IMR-90 (cell line): ENCODE measurements around the gene LYPD8.

Experiments
- BHLHE40 ChIP-seq: fragments of 150-350 bp; IDR thresholded peaks from 2 replicates; pipeline ENCODE4 v1.6.1; 2016; ENCODE audit warnings: mild to moderate bottlenecking, low read depth, low read length
- CEBPB ChIP-seq: IDR thresholded peaks from 2 replicates; pipeline ENCODE4 v1.6.1; 2012; ENCODE audit warnings: low read depth, low read length, improper control_type of control experiment
- CHD1 ChIP-seq: IDR thresholded peaks from 2 replicates; pipeline ENCODE4 v1.6.1; 2012; ENCODE audit warnings: low read depth, low read length, improper control_type of control experiment
- MAFK ChIP-seq: IDR thresholded peaks from 2 replicates; pipeline ENCODE4 v1.6.1; 2012; ENCODE audit warnings: low read depth, low read length, improper control_type of control experiment
- NFE2L2 ChIP-seq: fragments of 150-350 bp; IDR thresholded peaks from 2 replicates; pipeline ENCODE4 v1.6.1; 2016; ENCODE audit warnings: low read depth, mild to moderate bottlenecking, low read length
- POLR2A ChIP-seq: IDR thresholded peaks from 2 replicates; pipeline ENCODE4 v1.6.1; 2012; ENCODE audit warnings: mild to moderate bottlenecking, low read depth, low read length
- RAD21 ChIP-seq: IDR thresholded peaks from 2 replicates; pipeline ENCODE4 v1.6.1; 2012; ENCODE audit warnings: low read length, improper control_type of control experiment
- RFX5 ChIP-seq: IDR thresholded peaks from 2 replicates; pipeline ENCODE4 v1.8.0; 2012; ENCODE audit warnings: low read depth, mild to moderate bottlenecking, low read length, moderate library complexity
- SMC3 ChIP-seq: fragments of 150-350 bp; IDR thresholded peaks from 2 replicates; pipeline ENCODE4 v1.6.1; 2016; ENCODE audit warnings: low read depth, mild to moderate bottlenecking, antibody characterized with exemption, low read length, moderate library complexity
- TF ChIP-seq, protein P1 (sequence below): conservative IDR thresholded peaks from 2 replicates; pipeline ENCODE4 v1.5.1; 2012; ENCODE audit warnings: mild to moderate bottlenecking, low read depth, low read length, improper control_type of control experiment
- TF ChIP-seq, protein P2 (sequence below): fragments of 150-350 bp; IDR thresholded peaks from 2 replicates; pipeline ENCODE4 v1.6.1; 2017; ENCODE audit warnings: mild to moderate bottlenecking, antibody characterized with exemption, low read length, low read depth
- TF ChIP-seq, protein P3 (sequence below): fragments of 150-350 bp; IDR thresholded peaks from 2 replicates; pipeline ENCODE4 v1.6.1; 2016; ENCODE audit warnings: low read depth, mild to moderate bottlenecking, low read length, moderate library complexity, borderline replicate concordance

DNA sequence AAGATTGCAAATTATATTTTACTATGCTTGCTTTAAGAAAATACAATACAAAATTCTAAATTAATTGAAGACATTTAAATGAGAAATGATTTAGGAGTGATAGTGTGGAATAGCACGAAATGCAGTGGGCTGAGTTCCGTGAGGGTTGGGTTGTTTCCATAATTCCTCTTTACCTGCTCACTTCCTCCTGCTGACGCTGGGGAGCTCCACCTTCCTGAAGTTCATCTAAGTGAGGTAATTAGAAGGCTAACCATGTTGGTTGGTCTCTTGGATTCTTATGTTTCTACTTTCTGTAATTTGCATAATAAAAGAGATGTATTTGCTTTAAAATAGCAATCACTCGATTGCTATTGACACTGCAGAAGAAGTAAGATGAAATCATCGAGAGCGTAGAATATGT, 57.7 kb downstream of the LYPD8 start:
- TF ChIP-seq, protein P1, sequence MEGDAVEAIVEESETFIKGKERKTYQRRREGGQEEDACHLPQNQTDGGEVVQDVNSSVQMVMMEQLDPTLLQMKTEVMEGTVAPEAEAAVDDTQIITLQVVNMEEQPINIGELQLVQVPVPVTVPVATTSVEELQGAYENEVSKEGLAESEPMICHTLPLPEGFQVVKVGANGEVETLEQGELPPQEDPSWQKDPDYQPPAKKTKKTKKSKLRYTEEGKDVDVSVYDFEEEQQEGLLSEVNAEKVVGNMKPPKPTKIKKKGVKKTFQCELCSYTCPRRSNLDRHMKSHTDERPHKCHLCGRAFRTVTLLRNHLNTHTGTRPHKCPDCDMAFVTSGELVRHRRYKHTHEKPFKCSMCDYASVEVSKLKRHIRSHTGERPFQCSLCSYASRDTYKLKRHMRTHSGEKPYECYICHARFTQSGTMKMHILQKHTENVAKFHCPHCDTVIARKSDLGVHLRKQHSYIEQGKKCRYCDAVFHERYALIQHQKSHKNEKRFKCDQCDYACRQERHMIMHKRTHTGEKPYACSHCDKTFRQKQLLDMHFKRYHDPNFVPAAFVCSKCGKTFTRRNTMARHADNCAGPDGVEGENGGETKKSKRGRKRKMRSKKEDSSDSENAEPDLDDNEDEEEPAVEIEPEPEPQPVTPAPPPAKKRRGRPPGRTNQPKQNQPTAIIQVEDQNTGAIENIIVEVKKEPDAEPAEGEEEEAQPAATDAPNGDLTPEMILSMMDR, result no peak
- TF ChIP-seq CHD1 (no peak), SMC3 (no peak), POLR2A (no peak), BHLHE40 (no peak), NFE2L2 (no peak), CEBPB (no peak), RAD21 (no peak), MAFK (no peak), RFX5 (no peak)
- TF ChIP-seq, protein P2, sequence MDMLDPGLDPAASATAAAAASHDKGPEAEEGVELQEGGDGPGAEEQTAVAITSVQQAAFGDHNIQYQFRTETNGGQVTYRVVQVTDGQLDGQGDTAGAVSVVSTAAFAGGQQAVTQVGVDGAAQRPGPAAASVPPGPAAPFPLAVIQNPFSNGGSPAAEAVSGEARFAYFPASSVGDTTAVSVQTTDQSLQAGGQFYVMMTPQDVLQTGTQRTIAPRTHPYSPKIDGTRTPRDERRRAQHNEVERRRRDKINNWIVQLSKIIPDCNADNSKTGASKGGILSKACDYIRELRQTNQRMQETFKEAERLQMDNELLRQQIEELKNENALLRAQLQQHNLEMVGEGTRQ, result no peak
- TF ChIP-seq, protein P3, sequence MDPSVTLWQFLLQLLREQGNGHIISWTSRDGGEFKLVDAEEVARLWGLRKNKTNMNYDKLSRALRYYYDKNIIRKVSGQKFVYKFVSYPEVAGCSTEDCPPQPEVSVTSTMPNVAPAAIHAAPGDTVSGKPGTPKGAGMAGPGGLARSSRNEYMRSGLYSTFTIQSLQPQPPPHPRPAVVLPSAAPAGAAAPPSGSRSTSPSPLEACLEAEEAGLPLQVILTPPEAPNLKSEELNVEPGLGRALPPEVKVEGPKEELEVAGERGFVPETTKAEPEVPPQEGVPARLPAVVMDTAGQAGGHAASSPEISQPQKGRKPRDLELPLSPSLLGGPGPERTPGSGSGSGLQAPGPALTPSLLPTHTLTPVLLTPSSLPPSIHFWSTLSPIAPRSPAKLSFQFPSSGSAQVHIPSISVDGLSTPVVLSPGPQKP, result no peak
